Testis (tissue), 2 donors: ENCODE measurements around the gene ARPC2.

ENCODE experiments used
- CTCF ChIP-seq, 3 experiments: fragments of 450-650 bp in 2 of 3; fragments of 200-600 bp in 1 of 3; sonication (generic) in 1 of 3; IDR thresholded peaks; one replicate each; pipeline ENCODE4 v1.5.1; 2016 to 2019; ENCODE audit warnings: antibody characterized with exemption in 3 of 3, mild to moderate bottlenecking in 2 of 3, moderate library complexity in 1 of 3
- POLR2A ChIP-seq: fragments of 450-650 bp; IDR thresholded peaks from one replicate; pipeline ENCODE4 v1.6.1; 2017; ENCODE audit warnings: antibody characterized with exemption, mild to moderate bottlenecking, moderate library complexity

GRCh38 chr2:218214116-218214515 lies 2.9 kb upstream of the ARPC2 start:
- TF ChIP-seq CTCF (IDR thresholded peaks at IDR 0.05) (no peak), POLR2A (no peak)
